GM19468 (cell line): ENCODE measurements around the gene SERF1A.
"Not testable (repeated sequence)": the region's sequence is repeated elsewhere in the genome, so short reads cannot be mapped to it uniquely, and the experiment has no call there.

ENCODE experiments used
- ATAC-seq: cut with Tn5 transposase; IDR thresholded peaks from one replicate; pipeline ENCODE4 v1.9.1; 2021; ENCODE audit warnings: mild to moderate bottlenecking, moderate library complexity, moderate number of reproducible peaks; ENCODE audit not compliant: unreplicated experiment; ENCODE audit errors: extremely low read depth

Gene SERF1A

DNA sequence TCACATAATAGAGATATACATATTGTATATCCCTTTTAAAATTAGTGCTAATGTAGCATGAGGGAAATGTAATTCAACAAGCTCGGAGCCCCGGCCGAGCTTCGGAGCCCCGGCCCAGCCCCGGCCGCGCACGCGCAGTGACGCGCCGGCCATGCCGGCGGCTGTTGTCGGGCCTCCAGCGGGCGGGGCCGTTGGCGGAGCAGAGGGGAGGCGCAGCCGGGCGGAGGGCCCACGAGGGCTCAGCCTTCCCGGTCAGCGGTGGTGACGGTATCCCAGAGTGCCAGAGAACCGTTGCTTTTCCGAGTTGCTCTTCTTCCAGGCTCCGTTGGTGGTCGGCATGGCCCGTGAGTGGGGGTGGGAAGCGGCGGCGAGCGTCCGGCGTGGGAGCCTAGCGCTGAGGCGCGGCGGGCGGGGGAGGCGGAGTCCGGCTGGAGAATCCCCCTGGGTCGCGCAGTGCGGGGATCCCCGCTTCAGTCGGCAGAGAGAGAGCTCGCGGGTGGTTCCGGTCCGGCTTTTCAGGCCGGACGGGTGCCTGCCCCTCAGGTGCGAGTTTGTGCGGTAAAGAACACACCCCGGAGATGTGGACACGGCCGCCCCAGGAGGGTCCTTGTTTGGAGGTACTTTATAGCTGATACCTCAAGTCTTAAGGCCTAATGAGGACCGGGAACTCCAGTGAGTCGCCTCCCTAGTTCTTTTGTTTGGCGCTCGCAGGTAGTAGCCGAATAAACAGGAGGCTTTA lies at the start of gene SERF1A:
Gene SERF1A, plus strand, starts transcription at position 137 of the 739 bp plus-strand sequence. Its CDS starts 201 bp downstream, at position 338.
- not testable (repeated sequence) for ATAC-seq

DNA sequence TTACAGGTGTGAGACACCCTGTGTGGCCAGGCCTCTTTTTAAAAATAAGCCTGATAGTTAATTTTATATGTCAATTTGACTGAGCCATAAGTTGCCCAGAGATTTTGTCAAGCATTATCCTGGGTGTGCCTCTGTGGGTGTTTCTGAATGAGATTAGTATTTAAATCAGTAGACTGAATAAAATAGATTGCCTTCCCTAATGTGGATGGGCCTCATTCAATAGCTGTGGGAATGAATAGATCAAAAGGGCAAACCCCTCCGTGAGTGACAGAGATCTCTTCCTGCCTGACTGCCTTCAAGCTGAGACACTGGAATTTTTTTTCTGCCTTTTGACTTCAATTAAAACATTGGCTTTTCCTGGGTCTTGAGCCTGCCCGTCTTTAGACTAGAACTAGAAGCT lies 33.7 kb upstream of the SERF1A start:
- not testable (repeated sequence) for ATAC-seq

DNA sequence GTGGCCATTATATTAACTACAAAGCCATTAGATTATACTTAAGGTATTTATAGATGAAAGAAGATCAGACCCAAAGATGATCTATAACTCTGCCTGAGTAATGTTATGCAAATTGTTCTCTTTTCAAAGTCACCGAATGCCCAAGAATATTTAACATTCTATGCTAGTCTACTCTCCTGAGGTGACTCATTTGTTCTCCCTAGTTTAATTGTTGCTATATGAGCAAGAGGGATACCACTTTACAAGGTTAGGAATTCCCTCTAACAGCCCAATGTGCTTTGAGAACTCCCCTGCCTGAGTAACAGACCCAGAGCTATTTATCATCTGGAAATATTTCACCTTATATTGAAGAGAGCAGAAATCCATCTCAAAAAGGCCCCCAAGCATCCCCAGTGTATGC lies 29.8 kb upstream of the SERF1A start:
- not testable (repeated sequence) for ATAC-seq

DNA sequence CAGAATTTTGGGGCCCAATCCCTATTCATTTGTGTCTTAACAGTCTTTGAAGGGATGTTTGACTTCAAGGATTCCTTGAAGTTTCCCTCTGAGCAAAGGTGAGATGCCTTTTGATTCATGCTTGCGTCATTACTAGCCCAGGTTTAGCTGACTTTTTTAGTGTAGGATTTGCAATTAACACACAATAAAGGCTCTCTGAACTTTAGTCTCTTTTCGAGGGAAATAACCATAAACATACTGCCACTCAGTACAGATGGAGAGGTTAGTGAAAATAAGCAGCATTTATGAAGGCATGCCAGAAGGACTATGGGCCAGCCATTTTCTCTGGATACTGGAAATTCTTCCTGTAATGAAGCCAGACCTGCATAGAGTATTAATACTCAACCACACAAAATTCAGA lies 4.4 kb upstream of the SERF1A start:
- not testable (repeated sequence) for ATAC-seq

DNA sequence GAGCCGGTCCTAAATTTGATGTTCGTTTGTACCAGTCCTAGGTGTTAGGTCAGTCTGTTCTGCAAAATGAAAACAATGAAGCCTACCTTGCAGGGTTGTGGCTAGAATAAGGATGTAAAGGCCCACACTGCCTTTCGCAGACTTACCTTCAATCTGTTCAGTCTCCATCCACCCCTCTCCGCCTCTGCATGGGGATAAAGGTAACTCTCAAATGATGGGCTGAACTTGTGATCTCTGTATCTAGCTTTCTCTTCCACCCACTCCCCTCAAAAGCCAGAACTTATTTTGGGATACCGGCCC lies 753 bp downstream of the SERF1A start:
- ATAC-seq, result not testable (repeated sequence)

DNA sequence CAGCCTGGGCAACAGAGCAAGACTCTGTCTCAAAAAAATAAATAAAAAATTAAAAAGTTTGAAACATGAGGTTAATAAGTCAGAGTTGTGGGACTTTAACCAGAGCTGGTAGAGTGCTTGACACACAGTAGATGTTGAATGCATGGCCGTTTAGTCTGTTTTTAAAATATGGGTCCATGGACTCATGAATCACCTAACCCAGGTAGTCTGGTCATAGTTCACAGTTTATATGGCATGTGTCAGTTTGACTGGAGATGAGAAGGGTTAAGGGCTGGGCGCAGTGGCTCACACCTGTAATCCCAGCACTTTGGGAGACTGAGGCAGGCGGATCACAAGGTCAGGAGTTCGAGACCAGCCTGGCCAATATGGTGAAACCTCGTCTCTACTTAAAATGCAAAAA lies 6.2 kb downstream of the SERF1A start:
- ATAC-seq, result not testable (repeated sequence)

DNA sequence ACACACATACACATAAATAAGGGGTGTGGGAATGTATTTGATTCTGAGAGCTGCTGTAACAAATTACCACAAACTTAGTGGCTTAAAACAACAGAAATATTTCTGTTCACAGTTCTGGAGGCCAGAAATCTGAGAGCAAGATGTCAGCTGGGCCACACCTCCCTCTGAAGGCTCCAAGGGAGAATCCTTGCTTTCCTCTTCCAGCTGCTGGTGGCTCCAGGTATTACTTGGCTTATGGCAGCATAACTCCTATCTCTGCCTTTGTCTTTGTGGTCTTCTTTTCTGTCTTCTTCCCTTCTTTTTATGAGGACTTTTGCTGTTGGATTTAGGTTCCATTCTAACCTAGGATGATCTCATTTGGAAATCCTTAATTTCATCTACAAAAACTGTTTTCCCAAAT lies 16.4 kb downstream of the SERF1A start:
- not testable (repeated sequence) for ATAC-seq

DNA sequence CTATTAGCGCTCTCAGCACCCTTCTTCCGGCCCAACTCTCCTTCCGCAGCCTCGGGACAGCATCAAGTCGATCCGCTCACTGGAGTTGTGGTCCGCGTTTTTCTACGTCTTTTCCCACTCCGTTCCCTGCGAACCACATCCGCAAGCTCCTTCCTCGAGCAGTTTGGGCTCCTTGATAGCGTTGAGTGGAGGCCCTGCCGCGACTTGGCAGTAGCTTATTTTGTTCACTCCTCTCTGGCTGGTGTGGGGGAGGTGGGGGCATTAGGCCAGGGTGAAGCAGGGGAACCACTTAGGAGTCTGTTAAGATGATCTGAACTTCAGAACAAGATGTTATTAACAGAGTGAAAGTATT lies 24.7 kb downstream of the SERF1A start:
- not testable (repeated sequence) for ATAC-seq

DNA sequence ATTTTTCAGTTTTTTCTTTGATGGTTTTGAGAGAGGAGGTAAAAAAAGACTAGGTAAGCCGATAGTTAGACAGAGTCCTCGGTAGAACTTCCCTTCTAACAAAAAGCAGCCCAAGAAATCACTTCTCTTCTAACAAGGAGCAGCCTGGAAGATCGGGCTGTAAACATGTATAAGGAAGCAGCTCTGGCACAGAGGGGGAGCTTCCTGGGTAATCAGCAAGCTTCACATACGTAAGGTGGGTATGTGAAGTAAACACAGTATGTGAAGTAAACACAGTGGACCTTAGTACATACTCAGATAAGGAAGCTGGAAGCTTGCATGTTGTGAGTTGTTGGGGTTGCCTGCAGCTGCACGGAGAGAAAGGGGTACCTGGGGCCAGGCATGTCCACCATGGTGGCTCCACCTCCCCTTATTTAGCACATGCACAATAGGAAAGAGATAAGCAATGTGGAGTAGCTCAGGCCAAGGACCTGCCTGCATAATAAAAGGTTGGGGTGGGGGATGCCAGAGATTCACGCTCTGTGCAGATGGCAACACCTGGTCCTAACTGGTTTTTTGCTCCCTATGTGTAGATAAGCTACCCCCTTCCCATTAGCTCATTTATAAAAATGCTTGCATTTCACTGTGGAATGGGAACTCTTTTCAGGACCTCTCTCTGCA lies 31.4 kb downstream of the SERF1A start:
- ATAC-seq, result not testable (repeated sequence)

DNA sequence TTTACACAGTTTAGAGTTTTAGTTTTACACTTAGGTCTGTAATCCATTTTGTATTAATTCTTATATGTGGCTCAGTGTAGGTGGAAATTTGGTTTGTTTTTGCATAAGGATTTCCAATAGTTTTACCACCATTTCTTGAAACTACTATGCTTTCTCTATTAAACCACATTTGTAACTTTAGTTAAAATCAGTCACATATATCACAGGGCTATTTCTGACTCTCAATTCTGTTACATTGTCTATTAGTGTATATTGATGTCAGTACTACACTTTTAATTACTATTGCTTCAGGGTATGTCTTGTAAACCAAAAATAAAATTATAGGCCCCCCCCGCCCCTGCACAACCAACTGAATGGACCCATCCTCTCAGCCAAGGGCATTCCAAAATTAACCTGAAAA lies 32.1 kb downstream of the SERF1A start:
- ATAC-seq, result not testable (repeated sequence)

DNA sequence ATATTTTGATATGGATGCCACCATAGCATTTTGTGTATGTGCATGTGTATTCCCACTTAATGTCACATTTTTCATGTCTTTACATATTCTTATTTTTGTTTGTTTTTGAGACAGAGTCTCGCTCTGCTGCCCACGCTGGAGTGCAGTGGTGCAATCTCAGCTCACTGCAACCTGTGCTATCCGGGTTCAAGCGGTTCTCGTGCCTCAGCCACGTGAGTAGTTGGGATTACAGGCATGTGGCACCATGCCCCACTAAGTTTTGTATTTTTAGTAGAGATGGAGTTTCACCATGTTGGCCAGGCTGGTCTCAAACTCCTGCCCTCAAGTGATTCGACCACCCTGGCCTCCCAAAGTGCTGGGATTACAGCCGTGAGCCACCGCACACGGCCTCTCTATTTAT lies 52.6 kb downstream of the SERF1A start:
- ATAC-seq, result not testable (repeated sequence)
